H1 (cell line): ENCODE measurements around the gene GNAO1. TPM values are rescaled to one million over a fixed set of nuclear protein-coding genes. Genes with fewer than 3 reads are reported as not detected.

Experiments used
- CTCF ChIA-PET: fragments of 300-600 bp; sonication (Branson Sonifier 250); formaldehyde crosslinking; loops from one replicate; lab custom pipeline; 2021; ENCODE audit not compliant: partially characterized antibody; lab: Charles Lee
- POLR2A ChIA-PET: fragments of 300-600 bp; sonication (Branson Sonifier 250); formaldehyde crosslinking; loops from one replicate; lab custom pipeline; 2021; ENCODE audit warnings: inconsistent platforms; ENCODE audit not compliant: partially characterized antibody; lab: Charles Lee
- DNase-seq, 2 experiments: peaks; one replicate each; pipeline versions ENCODE4 v3.0.0 to v3.0.0-alpha.2; 2010 to 2022; ENCODE audit warnings: low spot score in 2 of 2, low read depth in 1 of 2, mixed read lengths in 1 of 2
- FAIRE-seq: peaks from 2 replicates; lab custom pipeline; 2011; peaks lifted over from hg19 to GRCh38; lab: Jason Lieb, UNC
- H2AFZ ChIP-seq: 2 replicates; pipeline ENCODE4 v1.8.1; 2012; ENCODE audit warnings: low read length, inconsistent platforms
- H2AK5ac ChIP-seq: 2 replicates; pipeline ENCODE4 v1.6.1; 2013; ENCODE audit warnings: low read depth, low read length
- H2BK120ac ChIP-seq: replicated peaks from 2 replicates; pipeline ENCODE3; 2013; ENCODE audit warnings: low read depth, low read length, inconsistent platforms
- H2BK12ac ChIP-seq: 2 replicates; pipeline ENCODE4 v1.6.1; 2013; ENCODE audit warnings: low read depth, low read length
- H2BK15ac ChIP-seq: 2 replicates; pipeline ENCODE4 v1.6.1; 2013; ENCODE audit warnings: low read length
- H2BK20ac ChIP-seq: 2 replicates; pipeline ENCODE4 v1.6.1; 2013; ENCODE audit warnings: low read length
- H2BK5ac ChIP-seq: 2 replicates; pipeline ENCODE4 v1.6.1; 2013; ENCODE audit warnings: low read depth, low read length
- H3K14ac ChIP-seq: 2 replicates; pipeline ENCODE4 v1.6.1; 2013; ENCODE audit warnings: inconsistent platforms; ENCODE audit not compliant: insufficient read length
- H3K18ac ChIP-seq: 2 replicates; pipeline ENCODE4 v1.6.1; 2013; ENCODE audit warnings: low read length; ENCODE audit errors: extremely low read depth
- H3K23ac ChIP-seq: 2 replicates; pipeline ENCODE4 v1.6.1; 2013; ENCODE audit warnings: inconsistent platforms; ENCODE audit not compliant: insufficient read length
- H3K23me2 ChIP-seq: 2 replicates; pipeline ENCODE4 v1.6.1; 2013; ENCODE audit warnings: low read depth, low read length
- H3K27ac ChIP-seq: 2 replicates; pipeline ENCODE4 v1.6.1; 2011; ENCODE audit warnings: low read depth, low read length, inconsistent platforms
- H3K27me3 ChIP-seq, 4 experiments: replicated peaks in 1 of 4; 1 replicate in 1 of 4; 2 replicates in 3 of 4; pipeline versions ENCODE4 v1.6.1 to v1.8.1; 2011 to 2013; ENCODE audit warnings: low read length in 3 of 4, mild to moderate bottlenecking in 3 of 4, inconsistent platforms in 2 of 4, mixed read lengths in 2 of 4, moderate library complexity in 1 of 4; ENCODE audit not compliant: control insufficient read depth in 3 of 4, insufficient read depth in 3 of 4; ENCODE audit errors: extremely low read depth in 1 of 4
- H3K36me3 ChIP-seq, 4 experiments: 2 replicates each; pipeline versions ENCODE4 v1.6.1 to v1.8.1; 2011 to 2013; ENCODE audit warnings: mild to moderate bottlenecking in 4 of 4, low read length in 3 of 4, moderate library complexity in 2 of 4, control low read depth in 1 of 4, inconsistent platforms in 1 of 4; ENCODE audit not compliant: insufficient read depth in 4 of 4, control insufficient read depth in 2 of 4
- H3K4ac ChIP-seq: replicated peaks from 2 replicates; pipeline ENCODE3; 2013; ENCODE audit warnings: low read length, low read depth, mixed read lengths, inconsistent platforms; ENCODE audit not compliant: insufficient read length
- H3K4me1 ChIP-seq, 4 experiments: replicated peaks in 1 of 4; 1 replicate in 1 of 4; 2 replicates in 3 of 4; pipeline versions ENCODE4 v1.6.1 to v1.8.1; 2011 to 2013; ENCODE audit warnings: low read length in 3 of 4, inconsistent platforms in 2 of 4, mixed read lengths in 1 of 4; ENCODE audit not compliant: insufficient read depth in 4 of 4, control insufficient read depth in 3 of 4
- H3K4me2 ChIP-seq, 2 experiments: 2 replicates each; pipeline versions ENCODE4 v1.6.1 to v1.8.1; 2011 to 2013; ENCODE audit warnings: low read depth in 2 of 2, low read length in 2 of 2, control low read depth in 1 of 2, inconsistent platforms in 1 of 2, mild to moderate bottlenecking in 1 of 2; ENCODE audit not compliant: insufficient read depth in 1 of 2
- H3K4me3 ChIP-seq, 4 experiments: fragments of 200-600, 300-600 bp in 1 of 4; sonication (generic), shearing (Covaris generic), sonication (Bioruptor Twin) in 1 of 4; 2 replicates each; pipeline versions ENCODE4 v1.5.1 to v1.8.1; 2011 to 2016; ENCODE audit warnings: low read length in 4 of 4, low read depth in 3 of 4, control low read depth in 2 of 4, inconsistent platforms in 2 of 4, mild to moderate bottlenecking in 2 of 4, mixed read lengths in 1 of 4, moderate library complexity in 1 of 4; ENCODE audit not compliant: insufficient read depth in 2 of 4; ENCODE audit errors: extremely low read depth in 1 of 4
- H3K56ac ChIP-seq: replicated peaks from 2 replicates; pipeline ENCODE3; 2013; ENCODE audit warnings: low read depth, mild to moderate bottlenecking, mixed read lengths, low read length, inconsistent platforms; ENCODE audit not compliant: insufficient read length
- H3K79me1 ChIP-seq: 2 replicates; pipeline ENCODE4 v1.6.1; 2013; ENCODE audit warnings: low read depth, low read length, control low read depth
- H3K79me2 ChIP-seq, 2 experiments: 2 replicates each; pipeline versions ENCODE4 v1.6.1 to v1.8.1; 2012 to 2013; ENCODE audit warnings: low read length in 2 of 2, mild to moderate bottlenecking in 2 of 2, inconsistent platforms in 1 of 2; ENCODE audit not compliant: insufficient read depth in 2 of 2, control insufficient read depth in 1 of 2
- H3K9ac ChIP-seq, 4 experiments: replicated peaks in 1 of 4; 1 replicate in 1 of 4; 2 replicates in 3 of 4; pipeline versions ENCODE4 v1.6.1 to v1.8.1; 2011 to 2013; ENCODE audit warnings: low read depth in 3 of 4, low read length in 3 of 4, control low read depth in 2 of 4, mild to moderate bottlenecking in 2 of 4, moderate library complexity in 2 of 4, inconsistent platforms in 1 of 4; ENCODE audit errors: extremely low read depth in 1 of 4
- H3K9me3 ChIP-seq, 2 experiments: 2 replicates each; pipeline versions ENCODE4 v1.6.1 to v1.8.1; 2012 to 2013; ENCODE audit warnings: mild to moderate bottlenecking in 2 of 2, moderate library complexity in 2 of 2, control low read depth in 1 of 2, inconsistent platforms in 1 of 2, low read depth in 1 of 2, low read length in 1 of 2, mixed read lengths in 1 of 2; ENCODE audit not compliant: insufficient read depth in 2 of 2
- H4K20me1 ChIP-seq, 2 experiments: replicated peaks in 1 of 2; 2 replicates each; pipeline versions ENCODE3 to v1.8.1; 2011 to 2013; ENCODE audit warnings: inconsistent platforms in 2 of 2, low read length in 2 of 2, mild to moderate bottlenecking in 1 of 2; ENCODE audit not compliant: insufficient read depth in 2 of 2, control insufficient read depth in 1 of 2
- H4K5ac ChIP-seq: 2 replicates; pipeline ENCODE4 v1.6.1; 2013; ENCODE audit warnings: low read length, low read depth, mixed read lengths, inconsistent platforms; ENCODE audit not compliant: insufficient read length
- H4K8ac ChIP-seq: 2 replicates; pipeline ENCODE4 v1.8.0; 2013; ENCODE audit warnings: mild to moderate bottlenecking, moderate library complexity, low read length, inconsistent platforms; ENCODE audit not compliant: insufficient read depth; ENCODE audit errors: extremely low read depth
- H4K91ac ChIP-seq: replicated peaks from 2 replicates; pipeline ENCODE3; 2013; ENCODE audit warnings: low read length, mixed read lengths, inconsistent platforms; ENCODE audit not compliant: insufficient read length
- BCL11A ChIP-seq, 2 experiments: IDR thresholded peaks; one replicate each; pipeline ENCODE4 v1.6.1; 2011; ENCODE audit warnings: low read depth in 2 of 2, low read length in 2 of 2, mild to moderate bottlenecking in 2 of 2
- CEBPB ChIP-seq: IDR thresholded peaks from 2 replicates; pipeline ENCODE4 v1.6.1; 2012; ENCODE audit warnings: low read depth, low read length
- CHD1 ChIP-seq: IDR thresholded peaks from 2 replicates; pipeline ENCODE4 v1.6.1; 2012; ENCODE audit warnings: low read depth, low read length, improper control_type of control experiment
- EZH2 ChIP-seq: fragments of 200-600 bp; sonication (generic); IDR thresholded peaks from 2 replicates; pipeline ENCODE4 v1.7.1; 2012; ENCODE audit warnings: low read depth, mild to moderate bottlenecking, moderate library complexity, low read length, inconsistent platforms; ENCODE audit not compliant: severe bottlenecking
- FOSL1 ChIP-seq: IDR thresholded peaks from 2 replicates; pipeline ENCODE4 v1.6.1; 2011; ENCODE audit warnings: mild to moderate bottlenecking, low read depth, low read length, moderate library complexity; ENCODE audit not compliant: insufficient read depth
- KDM1A ChIP-seq: fragments of 200-600, 300-600 bp; sonication (generic); IDR thresholded peaks from 2 replicates; pipeline ENCODE4 v1.7.1; 2016; ENCODE audit warnings: mild to moderate bottlenecking, low read length, borderline replicate concordance
- SAP30 ChIP-seq: fragments of 300-600 bp; sonication (generic); IDR thresholded peaks from 2 replicates; pipeline ENCODE4 v1.7.1; 2012; ENCODE audit warnings: low read length, moderate library complexity, mild to moderate bottlenecking, inconsistent platforms; ENCODE audit not compliant: insufficient read depth, insufficient replicate concordance
- SIN3A ChIP-seq, 2 experiments: IDR thresholded peaks in 1 of 2; conservative IDR thresholded peaks in 1 of 2; 2 replicates each; pipeline ENCODE4 v1.6.1; 2011 to 2012; ENCODE audit warnings: low read length in 2 of 2, improper control_type of control experiment in 1 of 2, low read depth in 1 of 2, mild to moderate bottlenecking in 1 of 2
- SP2 ChIP-seq: IDR thresholded peaks from 2 replicates; pipeline ENCODE4 v1.6.1; 2012; ENCODE audit warnings: mild to moderate bottlenecking, low read length, inconsistent platforms
- SRF ChIP-seq: IDR thresholded peaks from 2 replicates; pipeline ENCODE4 v1.6.1; 2011; ENCODE audit warnings: mild to moderate bottlenecking, low read depth, low read length, moderate library complexity
- TAF7 ChIP-seq: optimal IDR thresholded peaks from 2 replicates; pipeline ENCODE3; 2011; ENCODE audit warnings: low read depth, mild to moderate bottlenecking, inconsistent platforms, low read length, moderate library complexity, borderline replicate concordance
- WGBS, 2 experiments: shearing (Covaris generic) in 1 of 2; methylation state at CpG; one replicate each; pipeline versions ENCODE4 v1.1.6 to v1.1.7; 2013 to 2015; ENCODE audit warnings: low lambda C conversion rate in 2 of 2, mixed read lengths in 2 of 2, inconsistent platforms in 1 of 2, low coverage in 1 of 2, missing lambda C conversion rate in 1 of 2; ENCODE audit not compliant: insufficient replicate concordance in 2 of 2, insufficient coverage in 1 of 2, insufficient read length in 1 of 2; ENCODE audit errors: extremely low coverage in 1 of 2, missing lambda C conversion rate in 1 of 2; 5-methylcytosine and 5-hydroxymethylcytosine counted together
- polyA plus RNA-seq, 7 experiments: library from polyadenylated mRNA; depleted of rRNA in 3 of 7; stranded (reverse) in 5 of 7; unstranded in 2 of 7; fragments of >200 nt in 5 of 7; fragments of 200-250 nt in 2 of 7; gene quantifications; 1 replicate in 5 of 7; 2 replicates in 1 of 7; 4 replicates in 1 of 7; pipeline versions ENCODE4 v1.2.1 to v1.2.3, GENCODE V29; 2011 to 2013; ENCODE audit warnings: missing spikeins in 2 of 7, mixed read lengths in 2 of 7
- total RNA-seq: library from RNA; stranded (reverse); fragmentation: NEBNext Ultra II Directional; extraction: Animal tissue kit (Norgen Biotek cat#: 25700); gene quantifications from 2 replicates; pipeline ENCODE4 v1.2.1, GENCODE V29; 2021

Gene GNAO1
- total and polyA plus RNA-seq, 2 of the 8 experiments (the other 6 are each of a cell fraction or from before 2014, with no cell fraction given): 6.7 to 34.4 TPM

GRCh38 chr16:56382901-56383355 lies 191.6 kb downstream of the GNAO1 start:
- no peak overlapping the region for H3K4ac ChIP-seq
- no peak overlapping the region for H3K18ac ChIP-seq
- no peak overlapping the region for H3K4me2 ChIP-seq
- H3K27ac ChIP-seq: no peak overlapping the region
- ChIA-PET CTCF (interaction anchor here (1.8 kb wide), 1 partner anchor 19 kb away, joined by 8 read pairs; no protein-coding TSS in a partner anchor), POLR2A (interaction anchor here (0.6 to 1.4 kb wide), 2 partner anchors 8 to 23 kb away, joined by 4 read pairs; no protein-coding TSS in a partner anchor)
- H2BK12ac ChIP-seq: no peak overlapping the region
- no peaks in the 10 kb centered on the region for H3K23me2 ChIP-seq
- no peaks in the 10 kb centered on the region for H3K4me1 ChIP-seq
- no peak overlapping the region for H2AFZ ChIP-seq
- TF ChIP-seq CEBPB (no peak), TAF7 (no peak), SIN3A (conservative IDR thresholded peaks at IDR 0.05 in 1 of 2, IDR thresholded peaks at IDR 0.05 in 1 of 2; ENCODE audit: low read depth in 1 of 2, low read length in 2 of 2) (no peak), CHD1 (no peak), SAP30 (no peak), KDM1A (no peak), SP2 (no peak), EZH2 (no peak), BCL11A (IDR thresholded peaks at IDR 0.05; ENCODE audit: low read depth in 2 of 2, low read length in 2 of 2) (no peak), SRF (no peak), FOSL1 (no peak)
- H3K9me3 ChIP-seq: peaks cover 9 to 20% of the 10 kb centered on the region in 2 experiments
- H4K5ac ChIP-seq: no peak overlapping the region
- no peak overlapping the region for H2BK5ac ChIP-seq
- no peak overlapping the region for H3K4me3 ChIP-seq
- DNase-seq: no peak
- no peak overlapping the region for H2AK5ac ChIP-seq
- no peak overlapping the region for H2BK120ac ChIP-seq
- no peak for FAIRE-seq
- no peak overlapping the region for H3K9ac ChIP-seq
- no peak overlapping the region for H4K8ac ChIP-seq
- H3K27me3 ChIP-seq: no peaks in the 10 kb centered on the region
- H2BK20ac ChIP-seq: no peak overlapping the region
- H4K20me1 ChIP-seq: no peaks in the 10 kb centered on the region
- H3K23ac ChIP-seq: no peak overlapping the region
- no peaks in the 10 kb centered on the region for H3K79me2 ChIP-seq
- no peak overlapping the region for H3K56ac ChIP-seq
- no peaks in the 10 kb centered on the region for H3K79me1 ChIP-seq
- H3K14ac ChIP-seq: no peak overlapping the region
- H3K36me3 ChIP-seq: peaks cover 0 to 24% (median 6%) of the 10 kb centered on the region in 4 experiments; a peak in 4 of 8 replicates
- H4K91ac ChIP-seq: no peak overlapping the region
- WGBS, 2 experiments: 94% methylated on average over 5 of the region's 5 CpGs; no CpG with 5 or more reads in 1 of the 2 experiments
- no peak overlapping the region for H2BK15ac ChIP-seq
